H1 (cell line): ENCODE results near the gene HEPHL1. TPM values are rescaled to one million over a fixed set of nuclear protein-coding genes. Genes with fewer than 3 reads are reported as not detected.

Experiments
- ASH2L ChIP-seq: fragments of 200-600, 300-600 bp; sonication (generic); IDR thresholded peaks from one replicate; pipeline ENCODE4 v1.7.1; 2017; ENCODE audit warnings: low read length
- CTBP2 ChIP-seq: IDR thresholded peaks from 2 replicates; pipeline ENCODE4 v1.7.0; 2011; ENCODE audit warnings: borderline replicate concordance, mild to moderate bottlenecking, moderate library complexity, mixed read lengths, low read length; ENCODE audit not compliant: insufficient read depth, insufficient read length
- EZH2 ChIP-seq: fragments of 200-600 bp; sonication (generic); IDR thresholded peaks from 2 replicates; pipeline ENCODE4 v1.7.1; 2012; ENCODE audit warnings: low read depth, mild to moderate bottlenecking, moderate library complexity, low read length, inconsistent platforms; ENCODE audit not compliant: severe bottlenecking
- NANOG ChIP-seq: IDR thresholded peaks from 2 replicates; pipeline ENCODE4 v1.6.1; 2011; ENCODE audit warnings: low read length, low read depth, mild to moderate bottlenecking, inconsistent platforms; ENCODE audit not compliant: insufficient read depth, poor library complexity, severe bottlenecking
- PHF8 ChIP-seq: fragments of 200-600 bp; sonication (generic); conservative IDR thresholded peaks from 2 replicates; pipeline ENCODE4 v1.7.1; 2012; ENCODE audit warnings: low read depth, mild to moderate bottlenecking, inconsistent platforms, low read length, moderate library complexity
- POLR2AphosphoS5 ChIP-seq: IDR thresholded peaks from 2 replicates; pipeline ENCODE4 v1.6.1; 2011; ENCODE audit warnings: low read depth, low read length
- POU5F1 ChIP-seq: IDR thresholded peaks from 2 replicates; pipeline ENCODE4 v1.6.1; 2011; ENCODE audit warnings: low read depth, mild to moderate bottlenecking, low read length, moderate library complexity
- polyA plus RNA-seq, 7 experiments: library from polyadenylated mRNA; depleted of rRNA in 3 of 7; stranded (reverse) in 5 of 7; unstranded in 2 of 7; fragments of >200 nt in 5 of 7; fragments of 200-250 nt in 2 of 7; gene quantifications; 1 replicate in 5 of 7; 2 replicates in 1 of 7; 4 replicates in 1 of 7; pipeline versions ENCODE4 v1.2.1 to v1.2.3, GENCODE V29; 2011 to 2013; ENCODE audit warnings: missing spikeins in 2 of 7, mixed read lengths in 2 of 7
- total RNA-seq: library from RNA; stranded (reverse); fragmentation: NEBNext Ultra II Directional; extraction: Animal tissue kit (Norgen Biotek cat#: 25700); gene quantifications from 2 replicates; pipeline ENCODE4 v1.2.1, GENCODE V29; 2021
- TF ChIP-seq, protein P1 (sequence below): IDR thresholded peaks from 2 replicates; pipeline ENCODE4 v1.6.1; 2012; ENCODE audit warnings: inconsistent platforms

HEPHL1 gene
- total and polyA plus RNA-seq, 2 of the 8 experiments (the other 6 are each of a cell fraction or from before 2014, with no cell fraction given) = 0.09 to 0.11 TPM

DNA sequence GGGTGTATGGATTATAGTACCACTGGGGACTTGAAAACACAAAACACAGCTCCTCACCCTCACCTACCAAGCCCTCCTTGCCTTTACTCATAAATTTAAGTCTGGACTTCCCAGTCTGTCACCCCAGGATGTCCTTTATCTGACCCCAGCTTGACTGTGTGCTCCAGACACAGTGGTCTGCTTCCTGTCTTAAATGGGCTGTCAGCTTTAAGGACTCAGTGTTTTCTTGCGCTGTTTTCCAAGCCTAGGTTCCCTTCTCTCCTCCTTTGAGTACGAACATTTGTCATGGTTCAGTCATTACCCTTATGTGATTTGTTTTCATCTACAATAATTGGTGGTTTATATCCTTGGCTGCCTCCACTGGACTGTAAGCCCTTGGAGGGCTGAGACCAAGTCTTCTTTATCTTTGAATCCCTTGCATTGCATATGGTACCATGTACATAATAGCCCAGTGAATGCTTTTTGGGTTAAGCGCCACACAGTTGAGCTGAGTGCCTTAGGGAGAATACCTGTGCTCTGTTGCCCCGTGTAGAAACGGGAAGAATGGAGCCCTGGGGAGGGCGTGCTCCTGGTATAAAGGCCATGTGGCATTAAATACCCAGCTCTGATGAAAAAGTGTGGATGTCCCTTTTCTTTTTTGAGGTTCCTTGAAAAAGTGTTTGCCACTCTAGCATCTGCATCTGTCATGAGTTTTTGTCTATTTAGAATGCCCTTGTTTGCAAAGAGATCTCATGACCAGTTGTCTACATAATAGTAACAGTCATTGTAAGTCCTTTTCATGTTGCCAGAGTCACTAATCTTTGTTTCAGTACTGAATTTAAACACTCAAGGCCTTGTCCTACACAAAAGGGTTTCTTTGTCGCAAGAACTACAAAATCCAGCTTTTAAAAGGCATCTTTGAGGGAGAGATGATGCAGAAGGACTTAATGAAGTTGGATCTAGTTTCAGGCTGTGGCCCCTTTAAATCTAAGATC is 121.4 kb downstream of the HEPHL1 start (continued):
- no peak for TF ChIP-seq POU5F1
- TF ChIP-seq NANOG = no peak
- TF ChIP-seq, protein P1, sequence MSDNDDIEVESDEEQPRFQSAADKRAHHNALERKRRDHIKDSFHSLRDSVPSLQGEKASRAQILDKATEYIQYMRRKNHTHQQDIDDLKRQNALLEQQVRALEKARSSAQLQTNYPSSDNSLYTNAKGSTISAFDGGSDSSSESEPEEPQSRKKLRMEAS = no peak
- no peak for TF ChIP-seq EZH2
- TF ChIP-seq CTBP2 = no peak
- TF ChIP-seq ASH2L = no peak
- TF ChIP-seq POLR2AphosphoS5 = no peak
- TF ChIP-seq PHF8 = no peak
